Measurements from ENCODE around the gene GNAZ. TPM values are rescaled to one million over a fixed set of nuclear protein-coding genes. Genes with fewer than 3 reads are reported as not detected.

The GNAZ gene
- polyA plus RNA-seq, 6 donors from 2014 or later, result 0.39 to 4.7 (median 2.3) TPM; not detected in 1

Other genes with a start within 250 kb of the GNAZ start
- 100 to 1,000 TPM; 233 to 640 (median 475) TPM for gene IGLL5, start 182.7 kb upstream of the GNAZ start, polyA plus RNA-seq (ENCODE audit: low read depth in 6 of 6)
- under 1 TPM in 2 of 6 donors, not detected in 4; 0.25 to 0.27 TPM for gene RSPH14, start 71.5 kb downstream of the GNAZ start, polyA plus RNA-seq (ENCODE audit: low read depth in 6 of 6)
- gene RAB36, start 75.0 kb downstream of the GNAZ start, polyA plus RNA-seq (ENCODE audit: low read depth in 6 of 6), result 1 to 10 TPM in 2 of 6 donors, under 1 TPM in 3, not detected in 1; 0.40 to 1.7 (median 0.80) TPM
- gene BCR, start 110.0 kb downstream of the GNAZ start, polyA plus RNA-seq (ENCODE audit: low read depth in 6 of 6), result 10 to 100 TPM in 1 of 6 donors, 1 to 10 TPM in 4, not detected in 1; 2.6 to 12.1 (median 4.0) TPM

Measured in naive B cell (primary cell).